ENCODE results near the gene TTC22.

The TTC22 gene

GRCh38 chr1:54745274-54745673 is 55.8 kb downstream of the TTC22 start:
- DNase-seq, result no peak

DNA sequence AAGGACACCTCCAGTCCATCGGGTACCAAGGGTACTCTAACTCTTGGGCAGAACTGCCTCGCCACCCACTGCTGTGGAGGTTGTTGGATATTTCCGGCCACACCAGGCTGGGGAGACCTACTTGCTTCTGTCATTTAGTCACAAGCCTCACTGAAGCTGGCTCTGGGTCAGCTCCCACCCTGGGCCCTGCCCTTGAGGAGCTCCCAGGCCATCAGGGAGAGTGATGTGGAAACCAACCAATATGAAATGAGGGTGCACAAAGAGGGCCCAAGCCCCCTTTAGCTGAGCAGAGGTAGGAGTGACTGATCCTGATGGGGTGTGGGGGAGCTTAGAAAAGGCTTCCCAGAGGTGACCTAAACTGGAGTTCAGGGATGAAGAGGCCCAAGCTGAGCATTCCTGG is 56.4 kb downstream of the TTC22 start:
- DNase-seq, result no peak

DNA sequence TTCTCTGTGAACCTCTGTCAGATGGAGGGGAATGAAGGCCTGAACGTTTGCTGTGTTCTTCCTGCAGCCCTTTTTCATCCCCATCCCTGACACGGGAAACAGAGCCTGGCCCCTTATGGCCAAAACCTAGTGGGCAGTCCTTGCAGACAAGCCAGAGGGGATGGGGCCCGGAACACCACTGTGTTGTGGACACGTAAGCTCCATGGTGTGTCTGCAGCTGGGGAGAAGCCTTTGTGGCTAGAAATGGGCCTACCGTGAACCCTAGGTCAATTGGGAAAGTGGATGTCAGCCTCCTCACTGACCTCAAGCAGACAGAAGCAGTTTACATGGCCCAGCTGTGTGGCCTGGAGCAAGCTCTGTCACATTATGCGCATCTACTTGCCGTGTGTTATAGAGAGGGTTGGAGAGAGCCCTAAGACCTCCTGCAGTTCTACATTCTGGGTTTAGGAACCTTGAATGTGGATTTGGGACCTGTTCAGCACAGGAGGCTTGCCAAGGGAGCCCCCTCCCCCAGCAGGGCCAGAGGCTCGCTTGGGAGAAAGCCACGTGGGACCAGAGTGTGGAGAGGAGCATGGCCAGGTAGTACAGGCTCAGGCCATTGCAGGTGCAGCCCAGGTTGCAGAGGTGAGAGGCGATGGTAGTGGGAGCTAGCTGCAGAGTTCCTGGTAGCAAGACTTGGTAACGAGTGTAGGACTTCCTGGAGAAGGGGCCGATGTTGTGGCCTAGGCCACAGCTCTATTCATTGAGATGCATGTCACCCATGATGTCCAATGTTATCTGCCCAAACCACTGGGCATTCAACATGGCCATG is 57.5 kb downstream of the TTC22 start:
- no peak for DNase-seq

GRCh38 chr1:54742282-54742681 is 58.8 kb downstream of the TTC22 start:
- no peak for DNase-seq

GRCh38 chr1:54741531-54741930 is 59.6 kb downstream of the TTC22 start:
- no peak for DNase-seq

- DNase-seq, result no peak
Measured at GRCh38 chr1:54738244-54738643, 62.9 kb downstream of the TTC22 start.

DNA sequence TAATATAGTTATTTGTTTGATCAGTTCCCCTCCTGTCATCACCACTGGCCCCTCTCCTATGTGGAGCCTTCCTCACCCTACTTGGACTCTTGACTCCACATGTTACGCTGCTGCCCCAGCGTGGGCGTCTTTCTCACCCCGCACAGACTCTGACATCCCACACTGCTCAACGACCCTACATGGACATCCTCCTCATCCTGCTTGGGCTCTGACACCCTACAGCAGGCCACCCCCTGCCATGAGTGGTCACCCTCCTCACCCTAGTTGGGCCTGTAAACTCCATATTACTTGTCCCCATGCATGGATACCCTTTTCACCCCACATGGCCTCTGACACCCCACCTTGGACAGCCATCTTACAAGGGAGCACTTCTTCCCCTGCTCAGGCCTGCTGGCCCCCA is 64.4 kb downstream of the TTC22 start:
- DNase-seq, result no peak

All from activated naive CD4-positive, alpha-beta T cell treated with Interleukin-2 at 50 U/mL for 16 hours (primary cell).